Colonic mucosa (tissue), 4 donors: ENCODE results near the gene MEI4. TPM values are rescaled to one million over a fixed set of nuclear protein-coding genes. Genes with fewer than 3 reads are reported as not detected.

ENCODE experiments used
- DNase-seq: peaks from one replicate; pipeline ENCODE4 v3.0.0-alpha.2; 2020
- H3K27ac ChIP-seq: fragments of 200-600 bp; one replicate; pipeline ENCODE4 v1.8.0; 2021
- H3K27me3 ChIP-seq: fragments of 200-600 bp; one replicate; pipeline ENCODE4 v1.8.0; 2021
- H3K36me3 ChIP-seq: fragments of 200-600 bp; one replicate; pipeline ENCODE4 v1.8.0; 2021
- H3K4me1 ChIP-seq: fragments of 200-600 bp; one replicate; pipeline ENCODE4 v1.8.0; 2021; ENCODE audit warnings: mild to moderate bottlenecking
- H3K4me3 ChIP-seq: fragments of 200-600 bp; one replicate; pipeline ENCODE4 v1.8.0; 2021
- H3K9ac ChIP-seq, 2 donors: one replicate each; pipeline ENCODE4 v1.7.0; 2013; ENCODE audit warnings: control low read depth in 2 of 2, low read depth in 2 of 2, low read length in 2 of 2
- H3K9me3 ChIP-seq: fragments of 200-600 bp; one replicate; pipeline ENCODE4 v1.8.0; 2021
- intact Hi-C: fragments of 100-400 bp; cut with DNase I; formaldehyde crosslinking; loops from one replicate; pipeline ENCODE4 v1.14.1; 2022
- total RNA-seq, 2 donors: library from RNA; stranded (reverse); fragmentation: NEBNext Ultra II Directional in 1 of 2; extraction: Animal tissue kit (Norgen Biotek cat#: 25700) in 1 of 2; gene quantifications; one replicate each; pipeline ENCODE4 v1.2.1, GENCODE V29; 2021
- TF ChIP-seq, protein P1 (sequence below): fragments of 200-600 bp; IDR thresholded peaks from one replicate; pipeline ENCODE4 v1.8.0; 2022; ENCODE audit warnings: antibody characterized with exemption, mild to moderate bottlenecking
- donor health status: healthy.
- donor health status: DM: no; HTN: no; CAD: no.
- donor health status: DM: no; HTN: no; CAD: no.

The MEI4 gene
- total RNA-seq, 2 donors from 2014 or later, result not detected

DNA sequence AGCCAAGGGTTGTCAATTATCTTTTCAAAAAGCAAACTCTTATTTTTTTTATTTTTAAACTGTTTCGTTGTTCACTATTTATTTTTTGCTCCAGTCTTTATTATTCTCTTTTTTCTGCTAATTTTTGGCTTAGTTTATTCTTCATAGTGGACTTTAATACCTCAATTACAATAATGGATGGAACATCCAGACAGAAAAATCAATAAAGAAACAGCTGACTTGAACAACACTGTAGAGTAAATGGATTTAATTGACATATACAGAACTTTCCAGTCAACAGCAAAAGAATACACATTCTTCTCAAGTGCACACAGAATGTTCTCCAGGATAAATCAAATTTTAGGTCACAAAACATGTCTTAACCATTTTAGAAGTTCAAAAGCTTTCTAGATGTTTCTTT is 111.5 kb downstream of the MEI4 start:
- Histone ChIP-seq H3K4me1 (no peaks in the 10 kb centered on the region), H3K36me3 (no peaks in the 10 kb centered on the region), H3K9ac (no peak overlapping the region), H3K9me3 (no peaks in the 10 kb centered on the region), H3K27ac (no peak overlapping the region), H3K4me3 (no peak overlapping the region), H3K27me3 (no peaks in the 10 kb centered on the region)
- no peak for DNase-seq
- TF ChIP-seq, protein P1, sequence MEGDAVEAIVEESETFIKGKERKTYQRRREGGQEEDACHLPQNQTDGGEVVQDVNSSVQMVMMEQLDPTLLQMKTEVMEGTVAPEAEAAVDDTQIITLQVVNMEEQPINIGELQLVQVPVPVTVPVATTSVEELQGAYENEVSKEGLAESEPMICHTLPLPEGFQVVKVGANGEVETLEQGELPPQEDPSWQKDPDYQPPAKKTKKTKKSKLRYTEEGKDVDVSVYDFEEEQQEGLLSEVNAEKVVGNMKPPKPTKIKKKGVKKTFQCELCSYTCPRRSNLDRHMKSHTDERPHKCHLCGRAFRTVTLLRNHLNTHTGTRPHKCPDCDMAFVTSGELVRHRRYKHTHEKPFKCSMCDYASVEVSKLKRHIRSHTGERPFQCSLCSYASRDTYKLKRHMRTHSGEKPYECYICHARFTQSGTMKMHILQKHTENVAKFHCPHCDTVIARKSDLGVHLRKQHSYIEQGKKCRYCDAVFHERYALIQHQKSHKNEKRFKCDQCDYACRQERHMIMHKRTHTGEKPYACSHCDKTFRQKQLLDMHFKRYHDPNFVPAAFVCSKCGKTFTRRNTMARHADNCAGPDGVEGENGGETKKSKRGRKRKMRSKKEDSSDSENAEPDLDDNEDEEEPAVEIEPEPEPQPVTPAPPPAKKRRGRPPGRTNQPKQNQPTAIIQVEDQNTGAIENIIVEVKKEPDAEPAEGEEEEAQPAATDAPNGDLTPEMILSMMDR, result no peak
- intact Hi-C loops, result no loop called here

DNA sequence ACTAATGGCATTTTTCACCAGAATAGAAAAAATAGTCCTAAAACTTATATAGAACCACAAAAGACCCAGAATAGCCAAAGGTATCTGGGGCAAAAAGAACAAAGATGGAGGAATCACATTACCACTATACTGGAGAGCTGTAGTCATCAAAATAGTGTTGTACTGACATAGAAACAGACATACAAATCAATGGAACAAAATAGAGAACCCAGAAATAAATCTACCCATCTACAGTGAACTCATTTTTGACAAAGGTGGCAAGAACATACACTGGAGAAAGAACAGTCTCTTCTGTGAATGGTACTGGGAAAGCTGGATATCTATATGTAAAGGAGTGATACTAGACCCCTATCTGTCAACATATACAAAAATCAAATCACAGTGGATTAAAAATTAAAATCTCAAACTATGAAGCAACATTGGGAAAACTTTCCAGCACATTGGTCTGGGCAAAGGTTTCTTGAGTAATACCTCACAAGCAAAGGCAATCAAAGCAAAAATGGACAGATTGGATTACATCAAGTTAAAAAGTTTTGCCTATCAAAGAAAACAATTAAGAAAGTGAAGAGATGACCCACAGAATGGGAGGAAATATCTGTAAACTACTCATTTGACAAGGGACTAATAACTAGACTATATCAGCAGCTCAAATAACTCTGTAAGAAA is 120.5 kb downstream of the MEI4 start:
- H3K4me3 ChIP-seq, result no peak overlapping the region
- H3K36me3 ChIP-seq, result no peaks in the 10 kb centered on the region
- TF ChIP-seq, protein P1, result no peak
- H3K9ac ChIP-seq, result no peak overlapping the region
- H3K27ac ChIP-seq, result no peak overlapping the region
- no peaks in the 10 kb centered on the region for H3K9me3 ChIP-seq
- DNase-seq, result no peak
- H3K27me3 ChIP-seq, result no peaks in the 10 kb centered on the region
- intact Hi-C loops, result no loop called here
- H3K4me1 ChIP-seq, result no peaks in the 10 kb centered on the region

DNA sequence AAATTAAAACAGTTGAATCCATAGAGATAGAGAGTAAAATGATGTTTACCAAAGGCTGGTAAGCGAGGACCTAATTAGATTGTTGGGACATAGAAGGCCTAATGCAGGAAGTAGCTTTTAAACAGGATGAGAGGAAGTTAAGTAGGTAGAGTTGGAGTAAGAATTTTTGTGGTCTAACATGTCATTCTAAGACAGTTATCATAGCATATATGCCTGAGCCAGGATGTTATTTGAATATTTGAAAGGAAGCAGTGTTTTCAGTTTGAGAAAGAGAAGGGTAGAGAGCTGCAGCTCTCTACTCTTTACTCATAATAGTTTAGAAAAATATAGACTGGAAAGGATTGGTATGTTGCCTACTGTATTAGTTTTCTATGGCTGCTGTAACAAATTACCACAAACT is 121.6 kb downstream of the MEI4 start:
- no peaks in the 10 kb centered on the region for H3K27me3 ChIP-seq
- no peak overlapping the region for H3K4me3 ChIP-seq
- DNase-seq, result no peak
- intact Hi-C loops, result no loop called here
- no peak overlapping the region for H3K9ac ChIP-seq
- H3K9me3 ChIP-seq, result no peaks in the 10 kb centered on the region
- no peaks in the 10 kb centered on the region for H3K4me1 ChIP-seq
- H3K36me3 ChIP-seq, result no peaks in the 10 kb centered on the region
- no peak overlapping the region for H3K27ac ChIP-seq
- TF ChIP-seq, protein P1, result no peak

DNA sequence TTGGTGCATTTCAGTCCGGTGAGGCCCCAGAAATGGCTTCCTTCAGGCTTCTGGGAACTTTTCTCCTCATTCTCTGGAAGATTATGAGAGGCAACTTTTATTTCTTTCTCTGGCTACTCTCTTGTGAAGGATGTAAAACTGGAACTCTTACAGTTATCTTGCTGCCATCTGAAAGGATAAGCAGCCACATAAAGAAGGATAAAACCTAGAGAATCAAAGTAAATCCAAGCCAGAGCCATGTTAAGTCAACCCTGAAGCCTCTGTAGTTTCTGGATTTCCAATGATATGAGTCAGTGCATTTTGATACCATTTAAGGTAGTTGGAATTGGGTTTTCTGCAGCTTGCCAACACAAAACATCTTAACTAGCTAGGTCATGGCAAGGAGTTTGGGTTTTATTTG is 123.6 kb downstream of the MEI4 start:
- Histone ChIP-seq H3K36me3 (no peaks in the 10 kb centered on the region), H3K9ac (no peak overlapping the region), H3K27me3 (no peaks in the 10 kb centered on the region), H3K27ac (no peak overlapping the region), H3K9me3 (no peaks in the 10 kb centered on the region), H3K4me3 (no peak overlapping the region), H3K4me1 (no peaks in the 10 kb centered on the region)
- TF ChIP-seq, protein P1, result no peak
- DNase-seq, result no peak
- intact Hi-C loops, result no loop called here

DNA sequence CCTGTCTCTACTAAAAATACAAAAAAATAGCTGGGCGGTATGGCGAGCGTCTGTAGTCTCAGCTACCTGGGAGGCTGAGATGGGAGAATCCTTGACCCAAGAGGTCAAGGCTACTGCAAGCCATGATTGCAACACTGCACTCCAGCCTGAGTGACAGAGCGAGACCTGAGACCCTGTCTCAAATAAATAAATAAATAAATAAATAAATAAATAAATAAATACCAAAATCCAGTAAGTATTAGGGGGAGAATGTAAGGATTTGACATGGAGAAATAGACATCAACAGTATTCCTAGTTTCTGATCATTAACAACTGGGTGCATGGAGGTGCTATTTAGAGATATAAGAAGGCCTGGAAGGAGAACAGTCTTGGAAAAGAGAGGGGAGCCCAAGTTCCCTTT is 125.7 kb downstream of the MEI4 start:
- no peak for DNase-seq
- H3K27me3 ChIP-seq, result no peaks in the 10 kb centered on the region

More for the DNA sequence above, 125.7 kb downstream of the MEI4 start:
- Histone ChIP-seq H3K36me3 (no peaks in the 10 kb centered on the region), H3K27ac (no peak overlapping the region), H3K9ac (no peak overlapping the region), H3K4me1 (no peaks in the 10 kb centered on the region), H3K4me3 (no peak overlapping the region), H3K9me3 (no peaks in the 10 kb centered on the region)
- TF ChIP-seq, protein P1, result no peak
- intact Hi-C loops, result no loop called here
